Activated T-helper 2 cell treated with anti-CD3 and anti-CD28 coated beads, Interferon-gamma antibody, Interleukin-2, Interleukin-4, amounts not matched to agents 10 μg/mL and 5 μg/mL and 100 μg/mL, durations not matched to agents 14 hours and 24 hours and 36 hours (primary cell): ENCODE results near the gene KIZ. TPM values are rescaled to one million over a fixed set of nuclear protein-coding genes. Genes with fewer than 3 reads are reported as not detected.

ENCODE experiments used
- DNase-seq: peaks from one replicate; pipeline ENCODE4 v3.0.0; 2021; ENCODE audit warnings: low spot score
- H3K27ac Mint-ChIP-seq: one replicate; pipeline ENCODE4 v1.8.0; 2021; ENCODE audit warnings: mixed read lengths
- H3K27me3 Mint-ChIP-seq: one replicate; pipeline ENCODE4 v1.8.0; 2021; ENCODE audit warnings: low read depth, mixed read lengths
- H3K36me3 Mint-ChIP-seq: one replicate; pipeline ENCODE4 v1.8.0; 2021; ENCODE audit warnings: low read depth, mixed read lengths
- H3K4me1 Mint-ChIP-seq: one replicate; pipeline ENCODE4 v1.8.0; 2021; ENCODE audit warnings: low read depth, mixed read lengths
- H3K4me3 Mint-ChIP-seq: one replicate; pipeline ENCODE4 v1.8.0; 2021; ENCODE audit warnings: low read depth, mild to moderate bottlenecking, moderate library complexity, mixed read lengths
- H3K9me3 Mint-ChIP-seq: one replicate; pipeline ENCODE4 v1.8.0; 2021; ENCODE audit warnings: mixed read lengths
- intact Hi-C: fragments of 100-400 bp; cut with micrococcal nuclease; formaldehyde crosslinking; loops from one replicate; pipeline ENCODE4 v1.15.1; 2023
- total RNA-seq: library from RNA; stranded (reverse); gene quantifications from 2 replicates; pipeline ENCODE4 v1.2.3, GENCODE V29; 2022

Gene KIZ
- total RNA-seq, 1 donor from 2014 or later: 10.5 TPM

- Mint-ChIP-seq H3K27ac (no peak overlapping the region), H3K27me3 (no peaks in the 10 kb centered on the region), H3K4me3 (no peak overlapping the region), H3K36me3 (peaks cover 18% of the 10 kb centered on the region), H3K9me3 (no peaks in the 10 kb centered on the region), H3K4me1 (peaks cover 2% of the 10 kb centered on the region)
- intact Hi-C loops: no loop called here
- DNase-seq: no peak
These were observed 8.2 kb downstream of the KIZ start for GRCh38 chr20:21133917-21134622.

GRCh38 chr20:21134883-21135493 lies 9.1 kb downstream of the KIZ start:
- H3K27ac Mint-ChIP-seq: no peak overlapping the region
- intact Hi-C loops: no loop called here
- peaks cover 18% of the 10 kb centered on the region for H3K36me3 Mint-ChIP-seq
- no peaks in the 10 kb centered on the region for H3K27me3 Mint-ChIP-seq
- H3K4me1 Mint-ChIP-seq: peaks cover 2% of the 10 kb centered on the region
- no peak for DNase-seq
- H3K4me3 Mint-ChIP-seq: no peak overlapping the region
- no peaks in the 10 kb centered on the region for H3K9me3 Mint-ChIP-seq

GRCh38 chr20:21136015-21136732 lies 10.3 kb downstream of the KIZ start:
- Mint-ChIP-seq H3K27ac (no peak overlapping the region), H3K27me3 (no peaks in the 10 kb centered on the region), H3K36me3 (peaks cover 18% of the 10 kb centered on the region), H3K4me3 (no peak overlapping the region), H3K4me1 (peaks cover 2% of the 10 kb centered on the region), H3K9me3 (no peaks in the 10 kb centered on the region)
- no peak for DNase-seq
- intact Hi-C loops: no loop called here

GRCh38 chr20:21137078-21137477 lies 11.2 kb downstream of the KIZ start:
- Mint-ChIP-seq H3K4me1 (peaks cover 2% of the 10 kb centered on the region), H3K36me3 (peaks cover 14% of the 10 kb centered on the region), H3K9me3 (no peaks in the 10 kb centered on the region), H3K4me3 (no peak overlapping the region), H3K27me3 (no peaks in the 10 kb centered on the region), H3K27ac (no peak overlapping the region)
- intact Hi-C loops: no loop called here
- no peak for DNase-seq

- Mint-ChIP-seq H3K27ac (no peak overlapping the region), H3K4me1 (peaks cover 2% of the 10 kb centered on the region), H3K4me3 (no peak overlapping the region), H3K27me3 (no peaks in the 10 kb centered on the region), H3K9me3 (no peaks in the 10 kb centered on the region), H3K36me3 (peaks cover 12% of the 10 kb centered on the region)
- intact Hi-C loops: no loop called here
- no peak for DNase-seq
These were observed 14.1 kb downstream of the KIZ start for GRCh38 chr20:21139881-21140566.

GRCh38 chr20:21141825-21142224 lies 15.9 kb downstream of the KIZ start:
- Mint-ChIP-seq H3K36me3 (peaks cover 3% of the 10 kb centered on the region), H3K9me3 (no peaks in the 10 kb centered on the region), H3K4me1 (peaks cover 2% of the 10 kb centered on the region), H3K4me3 (no peak overlapping the region), H3K27ac (no peak overlapping the region), H3K27me3 (no peaks in the 10 kb centered on the region)
- intact Hi-C loops: no loop called here
- DNase-seq: no peak

- intact Hi-C loops: no loop called here
- DNase-seq: no peak
- Mint-ChIP-seq H3K4me1 (peaks cover 4% of the 10 kb centered on the region), H3K36me3 (no peaks in the 10 kb centered on the region), H3K4me3 (no peak overlapping the region), H3K27me3 (no peaks in the 10 kb centered on the region), H3K27ac (no peak overlapping the region), H3K9me3 (no peaks in the 10 kb centered on the region)
These were observed 17.5 kb downstream of the KIZ start for GRCh38 chr20:21143194-21143890.

GRCh38 chr20:21145424-21145823 lies 19.5 kb downstream of the KIZ start:
- Mint-ChIP-seq H3K36me3 (no peaks in the 10 kb centered on the region), H3K4me1 (peaks cover 4% of the 10 kb centered on the region), H3K9me3 (no peaks in the 10 kb centered on the region), H3K27me3 (no peaks in the 10 kb centered on the region), H3K4me3 (no peak overlapping the region), H3K27ac (no peak overlapping the region)
- intact Hi-C loops: no loop called here
- no peak for DNase-seq

GRCh38 chr20:21146215-21146614 lies 20.3 kb downstream of the KIZ start:
- no peak for DNase-seq
- Mint-ChIP-seq H3K4me1 (peaks cover 4% of the 10 kb centered on the region), H3K9me3 (no peaks in the 10 kb centered on the region), H3K27me3 (no peaks in the 10 kb centered on the region), H3K27ac (no peak overlapping the region), H3K36me3 (no peaks in the 10 kb centered on the region), H3K4me3 (no peak overlapping the region)
- intact Hi-C loops: no loop called here

- Mint-ChIP-seq H3K36me3 (no peaks in the 10 kb centered on the region), H3K27me3 (no peaks in the 10 kb centered on the region), H3K9me3 (no peaks in the 10 kb centered on the region), H3K27ac (no peak overlapping the region), H3K4me3 (no peak overlapping the region), H3K4me1 (peaks cover 4% of the 10 kb centered on the region)
- no peak for DNase-seq
- intact Hi-C loops: no loop called here
These were observed 21.7 kb downstream of the KIZ start for GRCh38 chr20:21147593-21147992.

GRCh38 chr20:21149344-21149743 lies 23.5 kb downstream of the KIZ start:
- peaks cover 2% of the 10 kb centered on the region for H3K36me3 Mint-ChIP-seq
- H3K27ac Mint-ChIP-seq: no peak overlapping the region
- no peak overlapping the region for H3K4me3 Mint-ChIP-seq
- DNase-seq: no peak
- intact Hi-C loops: no loop called here
- H3K9me3 Mint-ChIP-seq: no peaks in the 10 kb centered on the region
- peaks cover 4% of the 10 kb centered on the region for H3K4me1 Mint-ChIP-seq
- H3K27me3 Mint-ChIP-seq: no peaks in the 10 kb centered on the region

- Mint-ChIP-seq H3K9me3 (no peaks in the 10 kb centered on the region), H3K36me3 (peaks cover 2% of the 10 kb centered on the region), H3K4me3 (no peak overlapping the region), H3K27ac (no peak overlapping the region), H3K27me3 (no peaks in the 10 kb centered on the region), H3K4me1 (peaks cover 4% of the 10 kb centered on the region)
- intact Hi-C loops: no loop called here
- DNase-seq: no peak
These were observed 25.9 kb downstream of the KIZ start for GRCh38 chr20:21151791-21152190.
